ENCODE measurements around the gene UCKL1. TPM values are rescaled to one million over a fixed set of nuclear protein-coding genes. Genes with fewer than 3 reads are reported as not detected.

Gene UCKL1
- total RNA-seq, 1 donor from 2014 or later = 33.4 TPM

- H3K27me3 ChIP-seq (ENCODE audit: insufficient read depth, low read length) = no peaks in the 10 kb centered on the region
- DNase-seq (ENCODE audit: low read depth) = no peak
- H3K4me1 Mint-ChIP-seq (ENCODE audit: low read depth, unreplicated experiment) = no peaks in the 10 kb centered on the region
- H3K27me3 Mint-ChIP-seq (ENCODE audit: low read depth, unreplicated experiment) = no peaks in the 10 kb centered on the region
- no peaks in the 10 kb centered on the region for H3K4me1 ChIP-seq (ENCODE audit: insufficient read depth, low read length)
- H3K36me3 Mint-ChIP-seq (ENCODE audit: low read depth, unreplicated experiment) = peaks cover 4% of the 10 kb centered on the region
- no peak for FAIRE-seq
- no peak overlapping the region for H3K4me3 Mint-ChIP-seq (ENCODE audit: unreplicated experiment)
- H3K27ac Mint-ChIP-seq (ENCODE audit: unreplicated experiment) = no peak overlapping the region
- peaks cover 75% of the 10 kb centered on the region for H4K20me1 ChIP-seq (ENCODE audit: insufficient read depth, low read length)
- peaks cover 3% of the 10 kb centered on the region for H3K36me3 ChIP-seq (ENCODE audit: insufficient read depth, low read length)
- peaks cover 36% of the 10 kb centered on the region for H3K79me2 ChIP-seq (ENCODE audit: insufficient read depth, low read length)
- H3K9me3 Mint-ChIP-seq (ENCODE audit: unreplicated experiment) = no peaks in the 10 kb centered on the region
- no peaks in the 10 kb centered on the region for H3K9me3 ChIP-seq (ENCODE audit: insufficient read depth, low read depth, low read length)
- H2AFZ ChIP-seq (ENCODE audit: low read depth, low read length) = no peak overlapping the region
- no peak overlapping the region for H3K4me3 ChIP-seq (ENCODE audit: insufficient read depth, low read depth, low read length)
- TF ChIP-seq, protein P1, sequence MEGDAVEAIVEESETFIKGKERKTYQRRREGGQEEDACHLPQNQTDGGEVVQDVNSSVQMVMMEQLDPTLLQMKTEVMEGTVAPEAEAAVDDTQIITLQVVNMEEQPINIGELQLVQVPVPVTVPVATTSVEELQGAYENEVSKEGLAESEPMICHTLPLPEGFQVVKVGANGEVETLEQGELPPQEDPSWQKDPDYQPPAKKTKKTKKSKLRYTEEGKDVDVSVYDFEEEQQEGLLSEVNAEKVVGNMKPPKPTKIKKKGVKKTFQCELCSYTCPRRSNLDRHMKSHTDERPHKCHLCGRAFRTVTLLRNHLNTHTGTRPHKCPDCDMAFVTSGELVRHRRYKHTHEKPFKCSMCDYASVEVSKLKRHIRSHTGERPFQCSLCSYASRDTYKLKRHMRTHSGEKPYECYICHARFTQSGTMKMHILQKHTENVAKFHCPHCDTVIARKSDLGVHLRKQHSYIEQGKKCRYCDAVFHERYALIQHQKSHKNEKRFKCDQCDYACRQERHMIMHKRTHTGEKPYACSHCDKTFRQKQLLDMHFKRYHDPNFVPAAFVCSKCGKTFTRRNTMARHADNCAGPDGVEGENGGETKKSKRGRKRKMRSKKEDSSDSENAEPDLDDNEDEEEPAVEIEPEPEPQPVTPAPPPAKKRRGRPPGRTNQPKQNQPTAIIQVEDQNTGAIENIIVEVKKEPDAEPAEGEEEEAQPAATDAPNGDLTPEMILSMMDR (IDR thresholded peaks at IDR 0.05; ENCODE audit: insufficient read depth, low read depth, low read length) = no peak
- no peak for TF ChIP-seq EZH2 (IDR thresholded peaks at IDR 0.05; ENCODE audit: insufficient read depth, low read length)
- H3K9ac ChIP-seq (ENCODE audit: low read length) = no peak overlapping the region
- no peak overlapping the region for H3K27ac ChIP-seq (ENCODE audit: low read depth, low read length)
- no peak overlapping the region for H3K4me2 ChIP-seq (ENCODE audit: low read length)
Observed at GRCh38 chr20:63942969-63943807, 13.0 kb downstream of the UCKL1 start.

GRCh38 chr20:63942250-63942951 is 13.8 kb downstream of the UCKL1 start:
- H3K4me1 ChIP-seq (ENCODE audit: insufficient read depth, low read length) = no peaks in the 10 kb centered on the region
- H3K36me3 Mint-ChIP-seq (ENCODE audit: low read depth, unreplicated experiment) = peaks cover 4% of the 10 kb centered on the region
- TF ChIP-seq, protein P1 (IDR thresholded peaks at IDR 0.05; ENCODE audit: insufficient read depth, low read depth, low read length) = no peak
- no peak for TF ChIP-seq EZH2 (IDR thresholded peaks at IDR 0.05; ENCODE audit: insufficient read depth, low read length)
- no peak overlapping the region for H2AFZ ChIP-seq (ENCODE audit: low read depth, low read length)
- no peak overlapping the region for H3K9ac ChIP-seq (ENCODE audit: low read length)
- H3K4me2 ChIP-seq (ENCODE audit: low read length) = no peak overlapping the region
- H3K36me3 ChIP-seq (ENCODE audit: insufficient read depth, low read length) = peaks cover 3% of the 10 kb centered on the region
- no peaks in the 10 kb centered on the region for H3K9me3 ChIP-seq (ENCODE audit: insufficient read depth, low read depth, low read length)
- peak overlapping the region; percentile 69 for H3K27ac Mint-ChIP-seq (ENCODE audit: unreplicated experiment)
- no peak for FAIRE-seq
- peaks cover 28% of the 10 kb centered on the region for H3K79me2 ChIP-seq (ENCODE audit: insufficient read depth, low read length)
- peaks cover 3% of the 10 kb centered on the region for H3K4me1 Mint-ChIP-seq (ENCODE audit: low read depth, unreplicated experiment)
- H3K27ac ChIP-seq (ENCODE audit: low read depth, low read length) = no peak overlapping the region
- H3K27me3 Mint-ChIP-seq (ENCODE audit: low read depth, unreplicated experiment) = no peaks in the 10 kb centered on the region
- no peak overlapping the region for H3K4me3 Mint-ChIP-seq (ENCODE audit: unreplicated experiment)
- no peaks in the 10 kb centered on the region for H3K9me3 Mint-ChIP-seq (ENCODE audit: unreplicated experiment)
- peaks cover 75% of the 10 kb centered on the region for H4K20me1 ChIP-seq (ENCODE audit: insufficient read depth, low read length)
- no peak overlapping the region for H3K4me3 ChIP-seq (ENCODE audit: insufficient read depth, low read depth, low read length)
- DNase-seq (ENCODE audit: low read depth) = no peak
- H3K27me3 ChIP-seq (ENCODE audit: insufficient read depth, low read length) = no peaks in the 10 kb centered on the region

All from astrocyte (in vitro differentiated cells and primary cell).